HCT116 (cell line): ENCODE data around the gene IL36A. TPM values are rescaled to one million over a fixed set of nuclear protein-coding genes. Genes with fewer than 3 reads are reported as not detected.

Source experiments
- ATAC-seq: fragments of 200-7000 bp; cut with Tn5 transposase; 2 replicates; pipeline ENCODE4 v1.9.1; 2020; ENCODE audit warnings: mild to moderate bottlenecking, moderate library complexity
- BruUV-seq: library from RNA; stranded (reverse); fragments of 400-500 nt; replicated peaks from 2 replicates; lab custom pipeline; 2021; lab: Mats Ljungman, UMichigan
- CTCF ChIA-PET: fragments of 300-600 bp; sonication (Branson Sonifier 250); formaldehyde crosslinking; loops from one replicate; lab custom pipeline; 2021; ENCODE audit warnings: antibody characterized with exemption; lab: Charles Lee
- POLR2A ChIA-PET: fragments of 300-600, 350-600 bp; sonication (Branson Sonifier 250); formaldehyde crosslinking; loops from one replicate; lab custom pipeline; 2021; ENCODE audit warnings: antibody characterized with exemption; lab: Charles Lee
- RAD21 ChIA-PET, 2 experiments: fragments of 300-600 bp; sonication (Branson Sonifier 250); formaldehyde crosslinking; loops; one replicate each; lab custom pipeline; 2023; ENCODE audit warnings: low total read pairs in 2 of 2; ENCODE audit not compliant: uncharacterized antibody in 2 of 2, unreplicated experiment in 2 of 2, low non-redundant PET in 1 of 2; lab: Charles Lee
- DNase-seq: peaks from one replicate; pipeline ENCODE4 v3.0.0-alpha.2; 2010; ENCODE audit warnings: low read depth, low spot score
- H2AFZ ChIP-seq: fragments of 200-600 bp; shearing (Covaris generic), sonication (generic); 2 replicates; pipeline ENCODE4 v1.6.1; 2017; ENCODE audit warnings: low read depth, mixed run types, mixed read lengths, antibody characterized with exemption, low read length; ENCODE audit not compliant: poor library complexity, severe bottlenecking
- H3K27ac ChIP-seq: 2 replicates; pipeline ENCODE4 v1.5.1; 2012; ENCODE audit warnings: low read depth, low read length
- H3K27me3 ChIP-seq: fragments of 200-600 bp; sonication (generic); 2 replicates; pipeline ENCODE4 v1.6.1; 2016; ENCODE audit warnings: mixed run types, low read length, mixed read lengths; ENCODE audit not compliant: insufficient read depth
- H3K36me3 ChIP-seq, 2 experiments: fragments of 200-500 bp in 1 of 2; fragments of 200-600 bp in 1 of 2; sonication (Bioruptor generic) in 1 of 2; sonication (generic) in 1 of 2; 2 replicates each; pipeline versions ENCODE4 v1.5.1 to v1.6.1; 2014 to 2016; ENCODE audit warnings: low read length in 2 of 2, inconsistent platforms in 1 of 2, mixed read lengths in 1 of 2, mixed run types in 1 of 2; ENCODE audit not compliant: insufficient read depth in 2 of 2, control insufficient read depth in 1 of 2
- H3K4me1 ChIP-seq, 2 experiments: fragments of 200-600 bp in 1 of 2; sonication (generic) in 1 of 2; 2 replicates each; pipeline versions ENCODE4 v1.5.1 to v1.6.1; 2012 to 2017; ENCODE audit warnings: low read length in 2 of 2, inconsistent platforms in 1 of 2, mild to moderate bottlenecking in 1 of 2, mixed read lengths in 1 of 2, mixed run types in 1 of 2, moderate library complexity in 1 of 2; ENCODE audit not compliant: insufficient read depth in 2 of 2, control insufficient read depth in 1 of 2
- H3K4me2 ChIP-seq: fragments of 200-600 bp; sonication (generic); 2 replicates; pipeline ENCODE4 v1.6.1; 2017; ENCODE audit warnings: mixed run types, low read length, mixed read lengths
- H3K4me3 ChIP-seq, 2 experiments: fragments of 200-600 bp in 1 of 2; sonication (generic) in 1 of 2; replicated peaks in 1 of 2; 2 replicates each; pipeline ENCODE4 v1.5.1; 2011 to 2016; ENCODE audit warnings: low read length in 2 of 2, control low read depth in 1 of 2, low read depth in 1 of 2, mild to moderate bottlenecking in 1 of 2, mixed read lengths in 1 of 2, mixed run types in 1 of 2
- H3K79me2 ChIP-seq: fragments of 200-600 bp; sonication (generic); 2 replicates; pipeline ENCODE4 v1.6.1; 2017; ENCODE audit warnings: mild to moderate bottlenecking, mixed run types, low read length, moderate library complexity, mixed read lengths; ENCODE audit not compliant: insufficient read depth
- H3K9ac ChIP-seq: fragments of 200-600 bp; sonication (generic); 2 replicates; pipeline ENCODE4 v1.6.1; 2016; ENCODE audit warnings: low read length, mixed read lengths
- H3K9me2 ChIP-seq: fragments of 200-600 bp; sonication (generic), shearing (Covaris generic); 2 replicates; pipeline ENCODE4 v1.6.1; 2017; ENCODE audit warnings: mixed run types, mild to moderate bottlenecking, moderate library complexity; ENCODE audit not compliant: insufficient read depth
- H3K9me3 ChIP-seq, 2 experiments: fragments of 200-500 bp in 1 of 2; fragments of 200-600 bp in 1 of 2; sonication (Bioruptor generic) in 1 of 2; sonication (generic) in 1 of 2; 2 replicates each; pipeline ENCODE4 v1.6.1; 2014 to 2017; ENCODE audit warnings: low read length in 2 of 2, mixed read lengths in 2 of 2, inconsistent platforms in 1 of 2, low read depth in 1 of 2, mild to moderate bottlenecking in 1 of 2, mixed run types in 1 of 2, moderate library complexity in 1 of 2; ENCODE audit not compliant: control insufficient read depth in 1 of 2, insufficient read depth in 1 of 2
- H4K20me1 ChIP-seq: fragments of 200-600 bp; sonication (generic), shearing (Covaris generic); 2 replicates; pipeline ENCODE4 v1.6.1; 2017; ENCODE audit warnings: mixed run types, mild to moderate bottlenecking, moderate library complexity; ENCODE audit not compliant: insufficient read depth
- CBX3 ChIP-seq: IDR thresholded peaks from 2 replicates; pipeline ENCODE4 v1.6.1; 2012; ENCODE audit warnings: low read depth
- FOSL1 ChIP-seq: IDR thresholded peaks from 2 replicates; pipeline ENCODE4 v1.6.1; 2012; ENCODE audit warnings: low read depth
- JUND ChIP-seq: IDR thresholded peaks from 2 replicates; pipeline ENCODE4 v1.6.1; 2012
- POLR2AphosphoS5 ChIP-seq: IDR thresholded peaks from 2 replicates; pipeline ENCODE4 v1.6.1; 2011; ENCODE audit warnings: mild to moderate bottlenecking, low read depth, low read length, moderate library complexity
- RAD21 ChIP-seq: IDR thresholded peaks from 2 replicates; pipeline ENCODE4 v1.6.1; 2012; ENCODE audit warnings: low read depth, mild to moderate bottlenecking
- SIN3A ChIP-seq: IDR thresholded peaks from 2 replicates; pipeline ENCODE4 v1.6.1; 2012; ENCODE audit warnings: low read depth
- SRF ChIP-seq: IDR thresholded peaks from 2 replicates; pipeline ENCODE4 v1.6.1; 2012; ENCODE audit warnings: low read depth
- TCF7L2 ChIP-seq: IDR thresholded peaks from 2 replicates; pipeline ENCODE4 v1.7.0; 2011; ENCODE audit warnings: borderline replicate concordance, inconsistent platforms; ENCODE audit not compliant: insufficient read depth, insufficient read length; ENCODE audit errors: extremely low read depth
- YY1 ChIP-seq: IDR thresholded peaks from 2 replicates; pipeline ENCODE4 v1.6.1; 2011; ENCODE audit warnings: low read length, low read depth, moderate library complexity, mild to moderate bottlenecking; ENCODE audit not compliant: insufficient replicate concordance; ENCODE audit errors: extremely low read depth
- ZFX ChIP-seq: fragments of 450-650 bp; IDR thresholded peaks from 2 replicates; pipeline ENCODE4 v1.6.1; 2017
- intact Hi-C: fragments of 100-400 bp; cut with micrococcal nuclease; formaldehyde crosslinking; loops from 2 replicates; pipeline ENCODE4 v1.10.0; 2022
- total RNA-seq: library from RNA; stranded (reverse); gene quantifications from one replicate; pipeline ENCODE4 v1.2.1, GENCODE V29; 2021; ENCODE audit not compliant: unreplicated experiment
- TF ChIP-seq, protein P1 (sequence below), 3 experiments: fragments of 200-600 bp in 1 of 3; sonication (generic) in 1 of 3; IDR thresholded peaks in 2 of 3; conservative IDR thresholded peaks in 1 of 3; 2 replicates each; pipeline ENCODE4 v1.5.1; 2012 to 2017; ENCODE audit warnings: low read depth in 2 of 3, low read length in 2 of 3, antibody characterized with exemption in 1 of 3, borderline replicate concordance in 1 of 3, control low read depth in 1 of 3, mild to moderate bottlenecking in 1 of 3, mixed read lengths in 1 of 3, mixed run types in 1 of 3, moderate library complexity in 1 of 3; ENCODE audit not compliant: insufficient read depth in 1 of 3

IL36A gene
- total RNA-seq, 1 experiment from 2014 or later = not detected

DNA sequence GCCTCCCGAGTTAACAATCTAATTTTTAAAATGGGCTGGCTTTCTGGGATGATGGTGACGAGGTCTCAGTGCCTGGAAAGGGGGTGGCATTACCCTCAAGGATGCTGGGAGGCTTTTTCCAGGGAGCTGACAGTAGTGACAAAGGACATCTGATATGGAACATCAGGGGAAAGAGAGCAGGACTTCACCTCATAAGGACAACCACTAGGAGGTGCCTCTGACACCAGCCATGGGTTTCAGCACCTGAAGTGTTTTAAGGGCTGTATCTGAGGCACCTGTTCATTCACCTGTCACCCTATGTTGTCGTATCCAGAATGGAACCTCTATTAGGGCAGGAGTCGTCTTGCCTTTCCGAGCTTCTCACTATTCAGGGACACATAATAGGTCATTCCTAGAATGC is 36.6 kb downstream of the IL36A start:
- Histone ChIP-seq H3K27me3 (no peaks in the 10 kb centered on the region), H3K4me2 (no peak overlapping the region), H3K9ac (no peak overlapping the region), H2AFZ (no peak overlapping the region), H3K4me3 (no peak overlapping the region), H3K4me1 (no peaks in the 10 kb centered on the region), H3K27ac (no peak overlapping the region), H4K20me1 (no peaks in the 10 kb centered on the region), H3K79me2 (no peaks in the 10 kb centered on the region), H3K36me3 (no peaks in the 10 kb centered on the region), H3K9me3 (0 out of 4 replicates have a peak, but pooled peaks cover 0 to 3% of the 10 kb centered on the region in 2 experiments), H3K9me2 (no peaks in the 10 kb centered on the region)
- peak; percentile 29 for DNase-seq
- ATAC-seq = peak; percentile 93
- POLR2A ChIA-PET = no interaction called here
- TF ChIP-seq JUND (no peak), SRF (no peak), SIN3A (no peak), RAD21 (peak; percentile 45), YY1 (peak; percentile 5), POLR2AphosphoS5 (no peak)
- TF ChIP-seq, protein P1, sequence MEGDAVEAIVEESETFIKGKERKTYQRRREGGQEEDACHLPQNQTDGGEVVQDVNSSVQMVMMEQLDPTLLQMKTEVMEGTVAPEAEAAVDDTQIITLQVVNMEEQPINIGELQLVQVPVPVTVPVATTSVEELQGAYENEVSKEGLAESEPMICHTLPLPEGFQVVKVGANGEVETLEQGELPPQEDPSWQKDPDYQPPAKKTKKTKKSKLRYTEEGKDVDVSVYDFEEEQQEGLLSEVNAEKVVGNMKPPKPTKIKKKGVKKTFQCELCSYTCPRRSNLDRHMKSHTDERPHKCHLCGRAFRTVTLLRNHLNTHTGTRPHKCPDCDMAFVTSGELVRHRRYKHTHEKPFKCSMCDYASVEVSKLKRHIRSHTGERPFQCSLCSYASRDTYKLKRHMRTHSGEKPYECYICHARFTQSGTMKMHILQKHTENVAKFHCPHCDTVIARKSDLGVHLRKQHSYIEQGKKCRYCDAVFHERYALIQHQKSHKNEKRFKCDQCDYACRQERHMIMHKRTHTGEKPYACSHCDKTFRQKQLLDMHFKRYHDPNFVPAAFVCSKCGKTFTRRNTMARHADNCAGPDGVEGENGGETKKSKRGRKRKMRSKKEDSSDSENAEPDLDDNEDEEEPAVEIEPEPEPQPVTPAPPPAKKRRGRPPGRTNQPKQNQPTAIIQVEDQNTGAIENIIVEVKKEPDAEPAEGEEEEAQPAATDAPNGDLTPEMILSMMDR (IDR thresholded peaks at IDR 0.05 in 2 of 3, conservative IDR thresholded peaks at IDR 0.05 in 1 of 3; ENCODE audit: borderline replicate concordance in 1 of 3, insufficient read depth in 1 of 3, low read depth in 2 of 3, low read length in 2 of 3) = peak; percentile 38 to 62 (median 53); a peak in 5 of 6 replicates
- CTCF ChIA-PET = interaction anchor here (0.8 to 1.3 kb wide), 4 partner anchors 83 to 162 kb away, joined by 3 to 5 read pairs (median 3); no protein-coding TSS in a partner anchor
- BruUV-seq = no TSS peak
- intact Hi-C loops = no loop called here
- RAD21 ChIA-PET = no interaction called here

DNA sequence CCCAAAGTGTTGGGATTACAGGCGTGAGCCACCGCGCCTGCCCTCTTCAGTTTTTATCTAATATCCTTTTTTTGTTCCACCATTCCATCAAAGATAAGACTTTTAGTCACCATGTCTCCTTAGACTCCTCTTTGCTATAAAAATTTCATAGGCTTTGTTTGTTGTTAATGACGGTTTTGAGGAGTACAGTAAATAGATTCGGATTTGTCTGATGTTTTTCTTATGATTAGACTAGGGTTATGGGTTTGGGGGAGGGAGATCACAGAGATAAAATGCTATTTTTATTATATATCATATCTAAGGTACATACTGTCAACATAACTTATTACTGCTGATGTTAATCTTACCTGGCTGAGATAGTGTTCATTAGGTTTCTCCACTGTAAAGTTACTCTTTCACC is 41.2 kb downstream of the IL36A start:
- Histone ChIP-seq H3K9me2 (no peaks in the 10 kb centered on the region), H3K27me3 (no peaks in the 10 kb centered on the region), H4K20me1 (no peaks in the 10 kb centered on the region), H3K9me3 (0 out of 4 replicates have a peak, but pooled peaks cover 0 to 3% of the 10 kb centered on the region in 2 experiments), H3K27ac (no peak overlapping the region)
- ATAC-seq (no peak), DNase-seq (no peak)
- intact Hi-C loops = no loop called here
- no TSS peak for BruUV-seq
- TF ChIP-seq TCF7L2 (no peak), ZFX (no peak), CBX3 (no peak), FOSL1 (no peak), SIN3A (no peak), POLR2AphosphoS5 (no peak)
- TF ChIP-seq, protein P1 (IDR thresholded peaks at IDR 0.05 in 2 of 3, conservative IDR thresholded peaks at IDR 0.05 in 1 of 3; ENCODE audit: borderline replicate concordance in 1 of 3, insufficient read depth in 1 of 3, low read depth in 2 of 3, low read length in 2 of 3) = no peak
- TF ChIP-seq, all 23 proteins: peak for 0
- no peak overlapping the region for H2AFZ ChIP-seq
- no peaks in the 10 kb centered on the region for H3K36me3 ChIP-seq
- ChIA-PET POLR2A (no interaction called here), RAD21 (no interaction called here), CTCF (no interaction called here)
- no peaks in the 10 kb centered on the region for H3K79me2 ChIP-seq
- no peak overlapping the region for H3K4me3 ChIP-seq
- no peak overlapping the region for H3K4me2 ChIP-seq
- H3K9ac ChIP-seq = no peak overlapping the region
- no peaks in the 10 kb centered on the region for H3K4me1 ChIP-seq
